Smooth muscle cell (in vitro differentiated cells): ENCODE measurements around the gene MAP3K4. TPM values are rescaled to one million over a fixed set of nuclear protein-coding genes. Genes with fewer than 3 reads are reported as not detected.

Source experiments
- DNase-seq: peaks from one replicate; lab custom pipeline; 2025; ENCODE audit not compliant: unreplicated experiment; lab: John Stamatoyannopoulos, UW
- H2AFZ ChIP-seq: fragments of 200-600 bp; sonication (generic); 2 replicates; pipeline ENCODE4 v1.6.0; 2016; ENCODE audit warnings: antibody characterized with exemption, low read depth, mild to moderate bottlenecking
- H3F3A ChIP-seq: fragments of 200-600 bp; sonication (generic); 2 replicates; pipeline ENCODE4 v1.6.0; 2017; ENCODE audit warnings: antibody characterized with exemption, low read depth
- H3K27ac ChIP-seq: fragments of 200-600 bp; sonication (generic); 2 replicates; pipeline ENCODE4 v1.5.1; 2016; ENCODE audit warnings: low read depth, mild to moderate bottlenecking
- H3K27me3 ChIP-seq: fragments of 200-600 bp; sonication (generic); 2 replicates; pipeline ENCODE4 v1.6.1; 2016; ENCODE audit warnings: low read depth, mild to moderate bottlenecking
- H3K36me3 ChIP-seq: fragments of 200-600 bp; sonication (generic); 2 replicates; pipeline ENCODE4 v1.5.1; 2016; ENCODE audit warnings: low read depth
- H3K4me1 ChIP-seq: fragments of 200-600 bp; sonication (generic); 2 replicates; pipeline ENCODE4 v1.5.1; 2016; ENCODE audit warnings: low read depth
- H3K4me2 ChIP-seq: fragments of 200-600 bp; sonication (generic); 2 replicates; pipeline ENCODE4 v1.6.0; 2016; ENCODE audit warnings: mild to moderate bottlenecking
- H3K4me3 ChIP-seq: fragments of 200-600 bp; sonication (generic); 2 replicates; pipeline ENCODE4 v1.5.1; 2016; ENCODE audit warnings: mild to moderate bottlenecking
- H3K79me2 ChIP-seq: fragments of 200-600 bp; sonication (generic); 2 replicates; pipeline ENCODE4 v1.6.0; 2016; ENCODE audit warnings: low read depth, mild to moderate bottlenecking
- H3K9ac ChIP-seq: fragments of 200-600 bp; sonication (generic); 2 replicates; pipeline ENCODE4 v1.6.0; 2016; ENCODE audit warnings: low read depth
- H3K9me3 ChIP-seq: fragments of 200-600 bp; sonication (generic); replicated peaks from 2 replicates; pipeline ENCODE4 v1.5.1; 2016; ENCODE audit warnings: low read depth
- H4K20me1 ChIP-seq: fragments of 200-600 bp; sonication (generic); 2 replicates; pipeline ENCODE4 v1.6.0; 2016; ENCODE audit warnings: low read depth
- WGBS: methylation state at CpG from one replicate; pipeline ENCODE4 v1.1.7; 2016; ENCODE audit warnings: low lambda C conversion rate; 5-methylcytosine and 5-hydroxymethylcytosine counted together
- polyA plus RNA-seq: library from polyadenylated mRNA; unstranded; fragments of >200 nt; fragmentation: Nextera tagmentation; extraction: Ambion mirVana; gene quantifications from 2 replicates; pipeline ENCODE4 v1.2.1, GENCODE V29; 2016
- total RNA-seq: library from RNA; depleted of rRNA; stranded (reverse); fragments of >200 nt; gene quantifications from 2 replicates; pipeline ENCODE4 v1.2.3, GENCODE V29; 2014
- TF ChIP-seq, protein P1 (sequence below): fragments of 200-600 bp; sonication (generic); IDR thresholded peaks from 2 replicates; pipeline ENCODE4 v1.5.1; 2017; ENCODE audit warnings: borderline replicate concordance, mild to moderate bottlenecking, antibody characterized with exemption; ENCODE audit not compliant: insufficient read depth, poor library complexity, severe bottlenecking

MAP3K4 gene
- total and polyA plus RNA-seq, 2 experiments from 2014 or later = 14.3 to 29.5 TPM

DNA sequence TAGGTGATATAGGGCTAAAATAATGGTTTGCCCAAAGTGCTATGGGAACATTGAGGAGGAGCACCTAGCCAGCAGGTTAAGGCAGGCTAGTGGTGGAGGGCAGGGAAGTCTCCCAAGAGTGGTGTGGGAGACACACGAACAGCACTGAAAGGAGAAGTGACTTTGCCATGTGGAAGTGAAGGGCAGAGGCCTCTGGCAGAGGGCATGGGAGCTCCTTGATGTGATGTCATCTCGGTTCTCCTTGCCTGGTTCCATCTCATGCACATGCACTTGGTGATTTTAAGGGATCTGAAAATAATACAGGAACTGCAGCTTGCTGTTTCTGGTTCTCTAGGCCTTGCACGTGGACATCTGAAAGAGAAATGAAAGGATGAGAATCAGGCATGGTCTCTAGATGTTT is 4.7 kb upstream of the MAP3K4 start:
- no peak for DNase-seq
- Histone ChIP-seq H3K4me3 (no peak overlapping the region), H3K27ac (no peak overlapping the region), H3K36me3 (no peaks in the 10 kb centered on the region), H2AFZ (no peak overlapping the region), H3K9me3 (no peaks in the 10 kb centered on the region), H3F3A (no peaks in the 10 kb centered on the region), H3K27me3 (no peaks in the 10 kb centered on the region), H4K20me1 (no peaks in the 10 kb centered on the region), H3K79me2 (peaks cover under 1% of the 10 kb centered on the region), H3K4me2 (no peak overlapping the region), H3K9ac (no peak overlapping the region), H3K4me1 (peaks cover 10% of the 10 kb centered on the region)
- whole genome bisulfite sequencing = 92% methylated on average over 3 of the region's 3 CpGs
- TF ChIP-seq, protein P1, sequence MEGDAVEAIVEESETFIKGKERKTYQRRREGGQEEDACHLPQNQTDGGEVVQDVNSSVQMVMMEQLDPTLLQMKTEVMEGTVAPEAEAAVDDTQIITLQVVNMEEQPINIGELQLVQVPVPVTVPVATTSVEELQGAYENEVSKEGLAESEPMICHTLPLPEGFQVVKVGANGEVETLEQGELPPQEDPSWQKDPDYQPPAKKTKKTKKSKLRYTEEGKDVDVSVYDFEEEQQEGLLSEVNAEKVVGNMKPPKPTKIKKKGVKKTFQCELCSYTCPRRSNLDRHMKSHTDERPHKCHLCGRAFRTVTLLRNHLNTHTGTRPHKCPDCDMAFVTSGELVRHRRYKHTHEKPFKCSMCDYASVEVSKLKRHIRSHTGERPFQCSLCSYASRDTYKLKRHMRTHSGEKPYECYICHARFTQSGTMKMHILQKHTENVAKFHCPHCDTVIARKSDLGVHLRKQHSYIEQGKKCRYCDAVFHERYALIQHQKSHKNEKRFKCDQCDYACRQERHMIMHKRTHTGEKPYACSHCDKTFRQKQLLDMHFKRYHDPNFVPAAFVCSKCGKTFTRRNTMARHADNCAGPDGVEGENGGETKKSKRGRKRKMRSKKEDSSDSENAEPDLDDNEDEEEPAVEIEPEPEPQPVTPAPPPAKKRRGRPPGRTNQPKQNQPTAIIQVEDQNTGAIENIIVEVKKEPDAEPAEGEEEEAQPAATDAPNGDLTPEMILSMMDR = no peak

DNA sequence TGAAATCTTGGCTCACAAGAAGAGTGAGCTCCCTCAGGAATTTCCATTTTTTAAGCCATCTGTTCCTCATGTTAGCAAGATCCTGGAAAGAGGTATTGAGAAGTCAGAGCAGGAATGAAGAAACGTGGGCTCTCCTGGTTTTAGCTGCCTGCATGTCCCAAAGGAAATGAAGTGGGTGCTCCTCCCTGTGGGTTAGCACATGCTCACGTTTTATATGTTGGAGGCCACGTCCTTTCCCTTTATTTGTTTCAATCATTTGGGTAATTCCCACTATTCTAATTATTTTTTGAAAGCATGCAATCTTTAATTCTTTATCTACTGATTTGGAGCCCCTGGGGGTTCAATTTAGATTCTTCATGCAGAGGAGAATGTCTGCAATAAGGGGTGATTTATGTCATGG is 4.3 kb upstream of the MAP3K4 start:
- WGBS = 89% methylated on average over 3 of the region's 3 CpGs
- TF ChIP-seq, protein P1 = no peak
- Histone ChIP-seq H3K27me3 (no peaks in the 10 kb centered on the region), H3K4me2 (no peak overlapping the region), H3K4me3 (no peak overlapping the region), H4K20me1 (no peaks in the 10 kb centered on the region), H3K79me2 (peaks cover 3% of the 10 kb centered on the region), H3K4me1 (peaks cover 10% of the 10 kb centered on the region), H2AFZ (no peak overlapping the region), H3F3A (no peaks in the 10 kb centered on the region), H3K9ac (no peak overlapping the region), H3K9me3 (no peaks in the 10 kb centered on the region), H3K36me3 (no peaks in the 10 kb centered on the region), H3K27ac (no peak overlapping the region)
- no peak for DNase-seq

DNA sequence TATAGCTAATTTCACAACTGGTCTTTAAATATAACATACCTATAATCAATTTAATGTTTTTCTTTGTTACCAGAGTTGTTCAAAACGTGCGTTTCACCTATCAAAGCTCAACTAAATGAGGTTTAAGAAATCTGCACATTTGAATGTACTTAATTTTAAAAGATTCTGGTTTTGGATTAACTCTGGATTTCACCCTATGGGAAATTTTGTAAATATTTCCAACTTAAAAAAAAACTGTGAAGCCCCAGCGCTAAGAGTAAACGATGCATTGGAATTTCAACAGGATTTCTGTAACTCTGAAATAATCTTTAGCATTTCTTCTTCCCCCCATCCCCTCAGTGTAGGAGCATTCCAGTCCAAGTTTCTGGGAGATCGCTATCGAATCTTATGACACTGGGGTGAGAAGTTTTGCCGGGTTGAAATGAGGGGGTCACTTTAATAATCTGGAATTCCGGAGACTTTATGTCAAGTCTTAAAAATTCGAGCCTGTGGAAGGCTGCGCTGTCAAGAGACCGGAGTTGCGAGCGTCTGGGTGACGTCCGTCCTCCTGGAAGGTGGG is 643 bp upstream of the MAP3K4 start:
- no peak for DNase-seq
- H3K79me2 ChIP-seq = peaks cover 36% of the 10 kb centered on the region
- peak overlapping the region; percentile 88 for H3K27ac ChIP-seq
- H3K9me3 ChIP-seq = no peaks in the 10 kb centered on the region
- H3K36me3 ChIP-seq = no peaks in the 10 kb centered on the region
- H3K4me1 ChIP-seq = peaks cover 16% of the 10 kb centered on the region
- WGBS = 2% methylated on average over 15 of the region's 15 CpGs
- no peaks in the 10 kb centered on the region for H3F3A ChIP-seq
- H3K4me2 ChIP-seq = peak overlapping the region; percentile 89
- H2AFZ ChIP-seq = peak overlapping the region; percentile 89
- TF ChIP-seq, protein P1 = no peak
- H3K27me3 ChIP-seq = no peaks in the 10 kb centered on the region
- peaks cover 26% of the 10 kb centered on the region for H4K20me1 ChIP-seq
- H3K9ac ChIP-seq = peak overlapping the region; percentile 92
- H3K4me3 ChIP-seq = peak overlapping the region; percentile 99
